GM12872 (cell line): ENCODE results near the gene SPATA31E1.

Source experiments
- TF ChIP-seq, protein P1 (sequence below): IDR thresholded peaks from 3 replicates; pipeline ENCODE4 v1.5.1; 2011; ENCODE audit warnings: low read depth, mild to moderate bottlenecking, low read length, moderate library complexity; ENCODE audit not compliant: insufficient read depth

SPATA31E1 gene

GRCh38 chr9:87880683-87881082 is 2.0 kb upstream of the SPATA31E1 start:
- TF ChIP-seq, protein P1, sequence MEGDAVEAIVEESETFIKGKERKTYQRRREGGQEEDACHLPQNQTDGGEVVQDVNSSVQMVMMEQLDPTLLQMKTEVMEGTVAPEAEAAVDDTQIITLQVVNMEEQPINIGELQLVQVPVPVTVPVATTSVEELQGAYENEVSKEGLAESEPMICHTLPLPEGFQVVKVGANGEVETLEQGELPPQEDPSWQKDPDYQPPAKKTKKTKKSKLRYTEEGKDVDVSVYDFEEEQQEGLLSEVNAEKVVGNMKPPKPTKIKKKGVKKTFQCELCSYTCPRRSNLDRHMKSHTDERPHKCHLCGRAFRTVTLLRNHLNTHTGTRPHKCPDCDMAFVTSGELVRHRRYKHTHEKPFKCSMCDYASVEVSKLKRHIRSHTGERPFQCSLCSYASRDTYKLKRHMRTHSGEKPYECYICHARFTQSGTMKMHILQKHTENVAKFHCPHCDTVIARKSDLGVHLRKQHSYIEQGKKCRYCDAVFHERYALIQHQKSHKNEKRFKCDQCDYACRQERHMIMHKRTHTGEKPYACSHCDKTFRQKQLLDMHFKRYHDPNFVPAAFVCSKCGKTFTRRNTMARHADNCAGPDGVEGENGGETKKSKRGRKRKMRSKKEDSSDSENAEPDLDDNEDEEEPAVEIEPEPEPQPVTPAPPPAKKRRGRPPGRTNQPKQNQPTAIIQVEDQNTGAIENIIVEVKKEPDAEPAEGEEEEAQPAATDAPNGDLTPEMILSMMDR = no peak

DNA sequence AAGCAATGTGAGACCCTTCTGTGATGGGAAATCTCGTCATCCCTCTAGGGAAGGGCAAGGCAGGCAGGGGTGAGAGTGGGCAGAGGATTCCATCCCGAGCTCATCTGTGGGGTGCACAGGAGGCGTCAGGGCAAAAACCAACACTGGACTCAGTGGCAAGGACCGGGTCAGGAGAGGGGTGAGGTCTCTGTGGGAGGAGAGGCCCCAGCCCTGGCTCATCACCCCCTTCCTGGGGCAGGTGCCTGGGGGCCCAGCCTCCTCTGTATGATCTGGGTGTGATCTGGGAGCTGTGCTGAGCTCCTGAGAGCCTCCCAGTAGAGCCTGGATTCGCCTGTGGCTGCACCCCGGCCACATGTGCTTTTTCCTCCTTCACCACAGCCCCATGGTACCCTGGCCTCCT is 597 bp downstream of the SPATA31E1 start:
- TF ChIP-seq, protein P1 = no peak

DNA sequence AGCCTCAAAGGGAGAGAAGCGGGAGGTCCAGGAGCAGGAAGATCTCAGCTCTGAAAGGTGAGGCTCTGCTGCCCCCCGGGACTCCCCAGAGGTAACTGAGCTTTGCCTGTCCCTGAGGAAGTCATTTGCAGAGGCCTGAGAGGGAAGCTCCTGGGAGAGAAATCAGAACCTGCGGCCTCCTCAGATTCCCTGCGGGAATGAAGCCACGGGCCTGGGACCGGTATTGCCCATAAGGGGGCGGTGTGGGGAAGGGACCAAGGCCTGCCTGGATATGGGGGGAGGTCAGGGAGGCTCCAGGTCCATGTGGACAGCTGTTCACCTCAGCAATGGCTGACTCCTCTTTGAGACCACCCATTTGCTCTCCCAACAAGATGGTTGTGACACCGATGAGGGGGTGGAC is 1.3 kb downstream of the SPATA31E1 start:
- TF ChIP-seq, protein P1 = 0 out of 3 replicates have a peak, but pooled peaks have one; percentile 19

- TF ChIP-seq, protein P1 = no peak
These were observed 2.1 kb downstream of the SPATA31E1 start for GRCh38 chr9:87884578-87885459.

DNA sequence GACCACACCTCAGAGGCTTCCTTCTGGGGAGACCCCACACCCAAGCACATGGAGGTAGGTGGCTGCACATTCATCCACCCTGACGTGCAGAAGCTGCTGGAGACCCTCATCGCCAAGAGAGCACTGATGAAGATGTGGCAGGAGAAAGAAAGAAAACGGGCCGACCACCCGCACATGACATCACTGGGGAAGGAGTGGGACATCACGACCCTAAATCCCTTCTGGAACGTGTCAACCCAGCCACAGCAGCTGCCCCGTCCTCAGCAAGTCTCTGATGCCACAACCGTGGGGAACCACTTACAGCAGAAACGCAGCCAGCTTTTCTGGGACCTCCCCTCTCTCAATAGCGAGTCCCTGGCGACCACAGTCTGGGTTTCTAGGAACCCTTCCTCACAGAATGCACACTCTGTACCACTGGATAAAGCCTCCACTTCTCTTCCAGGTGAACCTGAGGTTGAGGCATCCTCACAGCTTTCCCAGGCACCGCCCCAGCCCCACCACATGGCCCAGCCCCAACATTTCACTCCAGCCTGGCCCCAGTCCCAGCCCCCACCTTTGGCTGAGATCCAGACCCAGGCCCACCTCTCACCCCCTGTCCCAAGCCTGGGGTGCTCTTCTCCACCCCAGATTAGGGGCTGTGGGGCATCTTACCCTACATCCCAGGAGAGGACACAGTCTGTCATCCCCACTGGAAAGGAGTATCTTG is 3.0 kb downstream of the SPATA31E1 start:
- TF ChIP-seq, protein P1 = no peak

DNA sequence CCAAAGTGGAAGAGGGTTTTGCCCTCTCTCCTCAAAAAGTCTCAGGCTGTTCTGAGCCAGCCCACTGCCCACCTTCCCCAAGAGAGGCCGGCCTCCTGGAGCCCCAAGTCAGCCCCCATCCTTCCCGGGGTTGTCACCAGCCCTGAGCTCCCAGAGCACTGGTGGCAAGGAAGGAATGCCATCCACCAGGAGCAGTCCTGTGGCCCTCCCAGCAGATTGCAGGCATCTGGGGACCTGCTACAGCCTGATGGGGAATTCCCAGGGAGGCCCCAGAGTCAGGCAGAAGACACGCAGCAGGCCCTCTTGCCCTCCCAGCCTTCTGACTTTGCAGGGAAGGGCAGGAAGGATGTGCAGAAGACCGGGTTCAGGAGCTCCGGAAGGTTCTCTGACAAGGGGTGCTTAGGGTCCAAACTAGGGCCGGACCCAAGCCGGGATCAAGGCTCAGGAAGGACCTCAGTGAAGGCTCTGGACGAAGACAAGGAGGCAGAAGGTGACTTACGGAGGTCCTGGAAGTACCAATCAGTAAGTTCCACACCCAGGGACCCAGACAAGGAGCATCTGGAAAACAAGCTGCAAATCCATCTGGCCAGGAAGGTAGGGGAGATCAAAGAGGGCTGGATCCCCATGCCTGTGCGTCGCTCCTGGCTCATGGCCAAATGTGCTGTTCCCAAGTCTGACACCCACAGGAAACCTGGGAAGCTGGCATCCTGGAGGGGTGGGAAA is 3.7 kb downstream of the SPATA31E1 start:
- TF ChIP-seq, protein P1 = no peak

DNA sequence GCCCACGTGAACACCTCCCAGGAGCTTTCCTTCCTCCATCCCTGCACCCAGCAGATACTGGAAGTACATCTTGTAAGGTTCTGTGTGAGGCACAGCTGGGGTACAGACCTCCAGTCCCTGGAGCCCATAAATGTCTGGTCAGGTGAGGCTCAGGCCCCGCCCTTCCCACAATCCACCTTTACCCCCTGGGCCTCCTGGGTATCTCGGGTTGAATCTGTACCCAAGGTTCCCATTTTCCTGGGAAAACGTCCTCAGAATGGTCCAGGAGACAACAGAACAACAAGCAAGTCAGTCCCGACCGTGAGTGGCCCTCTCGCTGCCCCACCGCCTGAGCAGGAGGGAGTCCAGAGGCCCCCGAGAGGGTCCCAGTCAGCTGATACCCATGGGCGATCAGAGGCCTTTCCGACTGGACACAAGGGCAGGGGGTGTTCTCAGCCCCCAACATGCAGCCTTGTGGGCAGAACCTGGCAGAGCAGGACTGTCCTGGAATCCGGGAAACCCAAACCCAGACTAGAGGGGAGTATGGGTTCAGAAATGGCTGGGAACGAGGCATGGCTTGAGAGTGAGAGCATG is 4.3 kb downstream of the SPATA31E1 start:
- TF ChIP-seq, protein P1 = no peak
